Ascending aorta (tissue), 2 donors: Measurements from ENCODE around the gene TAX1BP1. TPM values are rescaled to one million over a fixed set of nuclear protein-coding genes. Genes with fewer than 3 reads are reported as not detected.

Experiments
- DNase-seq, 2 donors: peaks; one replicate each; pipeline ENCODE4 v3.0.0-alpha.2; 2019; ENCODE audit warnings: low spot score in 2 of 2
- H3K27ac ChIP-seq, 2 donors: fragments of 200-600 bp; sonication (generic); one replicate each; pipeline ENCODE4 v1.5.1; 2016 to 2017; ENCODE audit warnings: mild to moderate bottlenecking in 1 of 2
- H3K27me3 ChIP-seq: fragments of 200-600 bp; sonication (generic); one replicate; pipeline ENCODE4 v1.5.1; 2017
- H3K36me3 ChIP-seq, 2 donors: fragments of 200-600 bp; sonication (generic); one replicate each; pipeline ENCODE4 v1.5.1; 2016
- H3K4me1 ChIP-seq, 2 donors: fragments of 200-600 bp; sonication (generic); one replicate each; pipeline ENCODE4 v1.5.1; 2016 to 2017; ENCODE audit warnings: mild to moderate bottlenecking in 1 of 2
- H3K4me3 ChIP-seq, 2 donors: fragments of 200-600 bp; sonication (generic); one replicate each; pipeline ENCODE4 v1.5.1; 2016 to 2017; ENCODE audit warnings: mild to moderate bottlenecking in 1 of 2
- H3K9me3 ChIP-seq, 2 donors: fragments of 200-600 bp; sonication (generic); one replicate each; pipeline ENCODE4 v1.5.1; 2016
- CTCF ChIP-seq, 3 experiments: fragments of 200-600 bp in 2 of 3; fragments of 450-650 bp in 1 of 3; sonication (generic) in 2 of 3; IDR thresholded peaks; one replicate each; pipeline ENCODE4 v1.5.1; 2016 to 2019; ENCODE audit warnings: antibody characterized with exemption in 3 of 3, mild to moderate bottlenecking in 1 of 3, moderate library complexity in 1 of 3
- intact Hi-C: fragments of 100-400 bp; cut with DNase I; formaldehyde crosslinking; loops from one replicate; pipeline ENCODE4 v1.15.1; 2023
- total RNA-seq: library from RNA; depleted of rRNA; stranded (reverse); fragments of >200 nt; gene quantifications from one replicate; pipeline ENCODE4 v1.1.0, GENCODE V29; 2016

TAX1BP1 gene
- total RNA-seq, 1 donor from 2014 or later, result 32.6 TPM

- no peak overlapping the region for H3K4me3 ChIP-seq
- H3K27me3 ChIP-seq, result no peaks in the 10 kb centered on the region
- H3K36me3 ChIP-seq, result peaks cover 11 to 28% of the 10 kb centered on the region in 2 donors
- H3K9me3 ChIP-seq, result no peaks in the 10 kb centered on the region
- no peak overlapping the region for H3K27ac ChIP-seq
- H3K4me1 ChIP-seq, result peaks cover 0 to 9% of the 10 kb centered on the region in 2 donors
- no peak for DNase-seq
- no peak for TF ChIP-seq CTCF (IDR thresholded peaks at IDR 0.05)
- intact Hi-C loops, result no loop called here
These were observed 48.5 kb downstream of the TAX1BP1 start for GRCh38 chr7:27788437-27788836.

- Histone ChIP-seq H3K4me3 (no peak overlapping the region), H3K27ac (no peak overlapping the region), H3K9me3 (no peaks in the 10 kb centered on the region), H3K36me3 (peaks cover 28 to 42% of the 10 kb centered on the region in 2 donors), H3K27me3 (no peaks in the 10 kb centered on the region), H3K4me1 (no peaks in the 10 kb centered on the region)
- intact Hi-C loops, result no loop called here
- TF ChIP-seq CTCF (IDR thresholded peaks at IDR 0.05), result no peak
- no peak for DNase-seq
These were observed 53.8 kb downstream of the TAX1BP1 start for GRCh38 chr7:27793780-27794179.

- Histone ChIP-seq H3K27ac (no peak overlapping the region), H3K4me1 (no peaks in the 10 kb centered on the region), H3K9me3 (no peaks in the 10 kb centered on the region), H3K36me3 (peaks cover 28 to 42% of the 10 kb centered on the region in 2 donors), H3K27me3 (no peaks in the 10 kb centered on the region), H3K4me3 (no peak overlapping the region)
- intact Hi-C loops, result no loop called here
- TF ChIP-seq CTCF (IDR thresholded peaks at IDR 0.05), result no peak
- no peak for DNase-seq
These were observed 56.0 kb downstream of the TAX1BP1 start for GRCh38 chr7:27795977-27796376.

GRCh38 chr7:27799212-27799611, 59.2 kb downstream of the TAX1BP1 start:
- DNase-seq, result no peak
- no peaks in the 10 kb centered on the region for H3K9me3 ChIP-seq
- intact Hi-C loops, result no loop called here
- H3K27ac ChIP-seq, result no peak overlapping the region
- no peaks in the 10 kb centered on the region for H3K4me1 ChIP-seq
- H3K36me3 ChIP-seq, result peaks cover 10 to 23% of the 10 kb centered on the region in 2 donors
- no peak for TF ChIP-seq CTCF (IDR thresholded peaks at IDR 0.05)
- no peak overlapping the region for H3K4me3 ChIP-seq
- H3K27me3 ChIP-seq, result no peaks in the 10 kb centered on the region

- Histone ChIP-seq H3K27ac (no peak overlapping the region), H3K4me3 (no peak overlapping the region), H3K4me1 (peaks cover 0 to 4% of the 10 kb centered on the region in 2 donors), H3K36me3 (peaks cover 0 to 5% of the 10 kb centered on the region in 2 donors), H3K27me3 (no peaks in the 10 kb centered on the region), H3K9me3 (no peaks in the 10 kb centered on the region)
- intact Hi-C loops, result no loop called here
- TF ChIP-seq CTCF (IDR thresholded peaks at IDR 0.05), result no peak
- DNase-seq, result no peak
These were observed 63.0 kb downstream of the TAX1BP1 start for GRCh38 chr7:27802999-27803398.

GRCh38 chr7:27804139-27804538, 64.2 kb downstream of the TAX1BP1 start:
- H3K27ac ChIP-seq, result no peak overlapping the region
- DNase-seq, result no peak
- H3K4me3 ChIP-seq, result no peak overlapping the region
- H3K9me3 ChIP-seq, result no peaks in the 10 kb centered on the region
- no peaks in the 10 kb centered on the region for H3K27me3 ChIP-seq
- TF ChIP-seq CTCF (IDR thresholded peaks at IDR 0.05), result no peak
- intact Hi-C loops, result no loop called here
- peaks cover 0 to 5% of the 10 kb centered on the region in 2 donors for H3K36me3 ChIP-seq
- H3K4me1 ChIP-seq, result peaks cover 0 to 8% of the 10 kb centered on the region in 2 donors
